Hepatocyte (in vitro differentiated cells): ENCODE data around the gene FAM169A.

Source experiments
- CTCF ChIP-seq: fragments of 200-600 bp; sonication (generic); IDR thresholded peaks from 2 replicates; pipeline ENCODE4 v1.5.1; 2016; ENCODE audit warnings: antibody characterized with exemption, mild to moderate bottlenecking; ENCODE audit not compliant: poor library complexity
- EZH2phosphoT487 ChIP-seq: fragments of 200-600 bp; sonication (generic); IDR thresholded peaks from one replicate; pipeline ENCODE4 v1.6.1; 2018; ENCODE audit warnings: antibody characterized with exemption, mild to moderate bottlenecking, low read depth, moderate library complexity; ENCODE audit not compliant: unreplicated experiment, severe bottlenecking

- TF ChIP-seq EZH2phosphoT487 (no peak), CTCF (no peak)
Observed at GRCh38 chr5:74851684-74852353, 14.4 kb downstream of the FAM169A start.
